Measurements from ENCODE around the gene TLX2. TPM values are rescaled to one million over a fixed set of nuclear protein-coding genes. Genes with fewer than 3 reads are reported as not detected.

Gene TLX2
- total RNA-seq, 1 donor from 2014 or later = not detected

DNA sequence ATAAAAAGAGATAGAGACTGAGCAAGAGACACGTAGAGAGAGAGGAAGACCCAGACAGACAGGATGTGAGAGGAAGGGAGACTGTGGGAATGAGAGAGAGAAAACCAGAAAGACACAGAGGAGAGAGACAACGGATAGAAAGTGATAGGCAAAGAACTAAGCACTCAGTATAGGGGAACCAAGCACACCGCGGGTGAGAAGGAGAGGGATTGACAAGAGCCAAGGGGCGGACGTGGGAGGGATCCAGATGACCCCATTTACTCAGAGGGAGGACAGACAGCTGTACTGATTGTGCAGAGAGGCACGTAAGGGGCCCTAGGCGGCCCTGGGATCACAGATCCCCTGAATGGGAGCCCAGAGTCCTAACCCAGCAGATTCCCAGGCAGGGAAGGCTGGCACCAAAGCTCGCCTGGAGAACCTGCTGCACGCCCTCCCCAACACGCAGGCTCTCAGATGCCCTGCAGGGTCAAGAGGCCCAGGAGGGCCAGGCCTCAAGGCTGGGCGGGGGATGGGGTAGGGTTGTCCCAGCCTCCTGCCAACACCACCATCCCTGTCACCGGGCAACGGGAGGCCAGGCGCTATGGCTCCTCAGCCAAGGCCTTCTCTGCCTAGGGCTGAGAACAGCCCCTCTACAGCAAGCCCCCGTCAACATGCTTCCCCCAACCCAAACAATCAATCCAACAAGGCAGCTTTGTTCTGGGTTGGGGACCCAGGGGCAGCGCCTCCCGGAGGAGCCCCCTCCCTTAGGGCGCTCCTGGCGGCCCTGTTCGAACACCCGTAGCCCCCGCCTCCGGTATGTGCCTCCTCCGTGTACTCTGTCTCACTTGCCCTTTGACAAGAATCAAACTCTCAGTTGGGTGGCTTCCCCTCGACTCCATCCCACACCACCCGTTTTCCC, 38.9 kb downstream of the TLX2 start:
- TF ChIP-seq, protein P1, sequence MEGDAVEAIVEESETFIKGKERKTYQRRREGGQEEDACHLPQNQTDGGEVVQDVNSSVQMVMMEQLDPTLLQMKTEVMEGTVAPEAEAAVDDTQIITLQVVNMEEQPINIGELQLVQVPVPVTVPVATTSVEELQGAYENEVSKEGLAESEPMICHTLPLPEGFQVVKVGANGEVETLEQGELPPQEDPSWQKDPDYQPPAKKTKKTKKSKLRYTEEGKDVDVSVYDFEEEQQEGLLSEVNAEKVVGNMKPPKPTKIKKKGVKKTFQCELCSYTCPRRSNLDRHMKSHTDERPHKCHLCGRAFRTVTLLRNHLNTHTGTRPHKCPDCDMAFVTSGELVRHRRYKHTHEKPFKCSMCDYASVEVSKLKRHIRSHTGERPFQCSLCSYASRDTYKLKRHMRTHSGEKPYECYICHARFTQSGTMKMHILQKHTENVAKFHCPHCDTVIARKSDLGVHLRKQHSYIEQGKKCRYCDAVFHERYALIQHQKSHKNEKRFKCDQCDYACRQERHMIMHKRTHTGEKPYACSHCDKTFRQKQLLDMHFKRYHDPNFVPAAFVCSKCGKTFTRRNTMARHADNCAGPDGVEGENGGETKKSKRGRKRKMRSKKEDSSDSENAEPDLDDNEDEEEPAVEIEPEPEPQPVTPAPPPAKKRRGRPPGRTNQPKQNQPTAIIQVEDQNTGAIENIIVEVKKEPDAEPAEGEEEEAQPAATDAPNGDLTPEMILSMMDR (IDR thresholded peaks at IDR 0.05) = no peak
- Histone ChIP-seq H3K27me3 (no peaks in the 10 kb centered on the region), H3K4me3 (peak overlapping the region; percentile 69 to 75), H3K4me1 (peaks cover 7 to 20% of the 10 kb centered on the region in 2 donors), H3K36me3 (no peaks in the 10 kb centered on the region), H3K27ac (peak overlapping the region; percentile 90 to 94), H3K9me3 (no peaks in the 10 kb centered on the region)
- intact Hi-C loops (cut with DNase I) = no loop called here
- DNase-seq (ENCODE audit: low spot score in 2 of 2) = no peak

DNA sequence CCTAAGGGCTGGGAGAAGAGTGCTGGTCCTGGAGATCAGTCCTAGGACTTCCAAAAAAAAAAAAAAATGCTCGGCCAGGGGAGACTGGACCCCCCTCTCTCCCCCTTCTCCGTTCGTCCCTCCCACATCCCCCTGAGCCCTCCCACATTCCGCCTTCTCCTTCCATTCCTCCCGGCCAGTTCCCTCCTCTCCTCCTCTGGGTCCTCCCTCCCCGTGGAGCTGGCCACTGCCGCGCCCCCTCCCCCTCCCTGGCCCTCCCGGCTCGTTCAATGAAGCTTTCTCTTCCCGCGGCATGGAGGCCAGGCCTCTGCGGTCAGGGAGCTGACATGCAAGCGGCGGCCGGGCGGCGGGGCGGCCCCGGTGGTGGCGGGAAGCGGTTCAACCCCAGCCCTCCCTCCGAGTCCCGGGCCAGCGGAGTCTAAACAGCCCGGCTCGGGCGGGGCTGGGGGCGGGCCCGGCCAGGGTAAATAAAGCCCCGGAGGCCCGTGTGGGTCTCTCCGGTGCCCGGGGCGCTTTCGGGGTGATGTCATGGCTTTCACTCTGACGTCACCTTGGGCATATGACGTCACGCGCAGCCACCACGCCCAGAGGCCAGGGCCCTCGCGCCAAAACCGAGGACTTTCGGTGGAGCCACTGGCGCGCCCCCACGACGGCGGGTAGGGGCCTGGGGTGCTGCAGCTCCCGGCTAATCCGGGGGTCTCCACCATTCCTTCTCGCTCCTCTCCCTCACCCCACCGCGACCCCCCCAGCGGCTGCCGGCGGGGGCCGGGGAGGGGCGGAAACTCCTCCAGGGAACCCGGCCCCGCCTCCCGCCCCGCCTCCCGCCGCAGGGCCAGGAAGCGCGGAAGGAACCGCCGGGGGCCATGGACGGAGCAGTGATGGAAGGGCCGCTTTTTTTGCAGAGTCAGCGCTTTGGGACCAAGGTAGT, 39.9 kb downstream of the TLX2 start, which contains the start of the genes DOK1 and LOXL3:
Gene DOK1 (plus strand): TSS at position 829 of the 928 bp plus-strand sequence. CDS start 35 bp downstream, at position 864.
Gene LOXL3 (minus strand): TSS at position 51 of the 928 bp plus-strand sequence. CDS start 1,308 bp downstream, outside the sequence.
- H3K36me3 ChIP-seq = no peaks in the 10 kb centered on the region
- H3K27me3 ChIP-seq = no peaks in the 10 kb centered on the region
- peak within 1 kb of the TSS; percentile 69 to 75 for H3K4me3 ChIP-seq
- peaks cover 5 to 20% of the 10 kb centered on the region in 2 donors for H3K4me1 ChIP-seq
- peak within 1 kb of the TSS; percentile 90 to 94 for H3K27ac ChIP-seq
- DNase-seq (ENCODE audit: low spot score in 2 of 2) = peak; percentile 50 to 94
- TF ChIP-seq, protein P1 (IDR thresholded peaks at IDR 0.05) = peak in 1 of 3 experiments; percentile 9
- intact Hi-C loops (cut with DNase I) = loop anchor here (1.0 to 2.0 kb wide), 4 partner anchors 25 to 71 kb away; partner anchors contain the start of genes AUP1, HTRA2, PCGF1 and TTC31
- H3K9me3 ChIP-seq = no peaks in the 10 kb centered on the region

DNA sequence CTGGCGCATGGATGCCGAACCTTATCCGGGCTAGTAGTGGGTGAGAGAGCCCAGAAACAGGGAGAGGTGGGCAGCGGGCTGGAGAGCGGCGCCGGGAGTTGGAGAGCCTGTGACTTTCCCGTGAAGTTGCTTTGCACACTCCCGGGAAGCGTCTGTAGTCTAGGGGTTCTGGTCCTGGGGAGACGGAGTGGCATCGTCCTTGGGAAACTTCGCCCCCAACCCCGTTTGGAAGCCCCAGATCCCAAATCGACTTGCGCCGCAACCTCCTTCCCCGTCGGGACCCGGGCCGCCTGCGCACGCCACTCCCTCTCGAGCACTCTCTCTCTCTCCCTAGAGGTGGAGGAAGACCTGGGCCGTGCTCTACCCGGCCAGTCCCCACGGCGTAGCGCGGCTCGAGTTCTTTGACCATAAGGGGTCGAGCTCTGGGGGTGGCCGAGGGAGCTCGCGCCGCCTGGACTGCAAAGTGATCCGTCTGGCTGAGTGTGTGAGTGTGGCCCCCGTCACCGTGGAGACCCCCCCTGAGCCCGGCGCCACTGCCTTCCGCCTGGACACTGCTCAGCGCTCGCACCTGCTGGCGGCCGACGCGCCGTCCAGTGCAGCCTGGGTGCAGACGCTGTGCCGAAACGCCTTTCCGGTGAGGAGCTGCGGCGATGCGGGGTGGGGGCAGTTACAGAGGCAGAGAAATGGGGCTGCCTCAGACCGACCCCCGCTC, 40.7 kb downstream of the TLX2 start:
- H3K9me3 ChIP-seq = no peaks in the 10 kb centered on the region
- no peaks in the 10 kb centered on the region for H3K36me3 ChIP-seq
- intact Hi-C loops (cut with DNase I) = loop anchor here (1.0 to 2.0 kb wide), 4 partner anchors 26 to 72 kb away; partner anchors contain the start of genes AUP1, HTRA2, PCGF1 and TTC31
- peak in 1 of 2 donors; percentile 76 for DNase-seq (ENCODE audit: low spot score in 2 of 2)
- H3K27me3 ChIP-seq = no peaks in the 10 kb centered on the region
- peak overlapping the region; percentile 90 to 94 for H3K27ac ChIP-seq
- TF ChIP-seq, protein P1 (IDR thresholded peaks at IDR 0.05) = no peak
- peak overlapping the region; percentile 69 to 75 for H3K4me3 ChIP-seq
- H3K4me1 ChIP-seq = peaks cover 0 to 15% of the 10 kb centered on the region in 2 donors

DNA sequence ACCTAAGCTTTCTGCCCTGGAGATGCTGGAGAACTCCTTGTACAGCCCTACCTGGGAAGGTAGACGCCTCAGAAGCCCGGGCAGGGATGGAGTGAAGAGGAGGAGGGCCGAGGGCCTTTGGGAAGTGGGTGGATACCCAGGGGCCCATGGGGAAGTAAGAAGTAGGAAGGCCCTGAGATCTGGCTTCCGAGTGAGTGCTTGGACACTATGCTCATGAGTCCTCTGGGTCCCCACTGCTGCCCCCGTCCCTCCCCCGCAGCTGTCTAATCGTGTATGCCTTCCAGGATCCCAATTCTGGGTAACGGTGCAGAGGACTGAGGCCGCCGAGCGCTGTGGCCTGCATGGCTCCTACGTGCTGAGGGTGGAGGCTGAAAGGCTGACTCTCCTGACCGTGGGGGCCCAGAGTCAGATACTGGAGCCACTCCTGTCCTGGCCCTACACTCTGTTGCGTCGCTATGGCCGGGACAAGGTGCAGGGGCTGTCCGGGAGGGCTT, 41.4 kb downstream of the TLX2 start:
- intact Hi-C loops (cut with DNase I) = loop anchor here (2.0 kb wide), 1 partner anchor 29 kb away; no protein-coding TSS in a partner anchor
- Histone ChIP-seq H3K27me3 (no peaks in the 10 kb centered on the region), H3K4me1 (peaks cover 0 to 15% of the 10 kb centered on the region in 2 donors), H3K4me3 (peak overlapping the region; percentile 69 to 75), H3K36me3 (no peaks in the 10 kb centered on the region), H3K9me3 (no peaks in the 10 kb centered on the region), H3K27ac (peak overlapping the region; percentile 90 to 94)
- TF ChIP-seq, protein P1 (IDR thresholded peaks at IDR 0.05) = no peak
- DNase-seq (ENCODE audit: low spot score in 2 of 2) = no peak
